ENCODE measurements around the gene ADCY10. TPM values are rescaled to one million over a fixed set of nuclear protein-coding genes. Genes with fewer than 3 reads are reported as not detected.

Gene ADCY10
- total and polyA plus RNA-seq, 2 donors (not counting 3 experiments of a cell fraction or from before 2014, with no cell fraction given): not detected

DNA sequence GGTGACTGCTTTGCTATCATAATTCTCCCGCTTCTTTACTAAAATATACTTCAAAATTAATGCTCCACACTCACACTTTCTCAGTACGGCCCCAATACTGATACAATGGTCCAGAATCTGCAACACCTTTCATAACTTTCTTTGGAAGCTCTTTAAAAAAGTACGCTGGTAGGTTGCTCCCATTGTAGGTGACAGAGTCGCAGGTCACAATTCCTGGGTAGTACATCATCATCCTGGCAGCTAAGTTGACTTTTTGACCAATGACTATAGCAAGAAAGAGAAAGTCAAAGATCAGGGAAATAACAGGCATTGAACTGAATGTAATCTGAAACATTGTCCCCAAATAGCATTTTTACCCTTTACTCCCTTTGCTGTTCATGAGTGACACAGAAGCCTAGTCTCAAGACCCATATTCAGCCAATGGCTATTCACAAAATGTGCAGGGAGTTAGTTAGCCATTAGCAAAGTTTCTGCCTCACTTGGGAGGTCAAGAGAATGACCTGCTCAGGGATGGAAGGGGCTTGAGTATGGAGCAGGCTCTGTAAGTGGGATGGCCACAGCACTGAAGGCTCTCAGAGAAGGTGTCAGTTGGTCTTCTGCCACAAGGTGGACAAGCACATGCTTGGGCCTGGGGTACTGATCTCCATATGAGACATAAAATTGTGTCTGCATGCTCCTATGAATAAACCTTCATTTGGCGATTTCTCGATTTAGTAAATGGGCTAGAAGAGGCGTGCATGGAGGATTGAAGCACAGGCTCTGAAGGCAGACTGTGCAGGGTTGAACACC, 35.4 kb downstream of the ADCY10 start:
- H3K4me2 ChIP-seq (ENCODE audit: insufficient read depth, low read length): no peak overlapping the region
- H3K79me2 ChIP-seq (ENCODE audit: control insufficient read depth, insufficient read depth, low read length): no peaks in the 10 kb centered on the region
- ChIA-PET CTCF (interaction anchor here (1.9 kb wide), 1 partner anchor 204 kb away, joined by 5 read pairs; no protein-coding TSS in a partner anchor), POLR2A (no interaction called here)
- intact Hi-C loops (cut with micrococcal nuclease) (no loop called here), dilution Hi-C loops (cut with MboI; ENCODE audit: extremely low pct_ligation_motif_present, low sequenced_read_pairs) (no loop called here)
- no peaks in the 10 kb centered on the region for H3K9me1 ChIP-seq (replicated peaks; ENCODE audit: control insufficient read depth, extremely low read depth, insufficient read depth, low read length)
- H3K27ac ChIP-seq (ENCODE audit: insufficient read depth, low read depth, low read length): no peak overlapping the region
- H3K27me3 ChIP-seq (ENCODE audit: control insufficient read depth in 2 of 2, insufficient read depth in 2 of 2, low read length in 2 of 2): no peaks in the 10 kb centered on the region
- TF ChIP-seq MYC (IDR thresholded peaks at IDR 0.05; ENCODE audit: low read depth, low read length): no peak
- no peak for TF ChIP-seq POLR2AphosphoS5 (IDR thresholded peaks at IDR 0.05; ENCODE audit: insufficient read depth, low read depth, low read length)
- TF ChIP-seq JUN (IDR thresholded peaks at IDR 0.05; ENCODE audit: borderline replicate concordance, insufficient read depth, insufficient read length, low read depth): no peak
- no peaks in the 10 kb centered on the region for H3K4me1 ChIP-seq (ENCODE audit: control insufficient read depth, extremely low read depth, insufficient read depth, low read length)
- no peak overlapping the region for H3K4me3 ChIP-seq (replicated peaks in 1 of 3; ENCODE audit: insufficient read depth in 1 of 3, low read depth in 1 of 3, low read length in 3 of 3)
- FAIRE-seq (no peak), DNase-seq (ENCODE audit: low read depth, low spot score) (no peak)
- no peak overlapping the region for H3K9ac ChIP-seq (replicated peaks; ENCODE audit: extremely low read depth, insufficient read depth, low read length)
- no peaks in the 10 kb centered on the region for H3K36me3 ChIP-seq (ENCODE audit: control insufficient read depth in 2 of 2, extremely low read depth in 1 of 2, insufficient read depth in 2 of 2, low read length in 2 of 2)
- BruUV-seq (replicated peaks): no TSS peak
- no peaks in the 10 kb centered on the region for H4K20me1 ChIP-seq (replicated peaks; ENCODE audit: control insufficient read depth, extremely low read depth, insufficient read depth, low read length)
- H2AFZ ChIP-seq (ENCODE audit: low read depth, low read length): no peak overlapping the region
- no peaks in the 10 kb centered on the region for H3K9me3 ChIP-seq (replicated peaks; ENCODE audit: control insufficient read depth, insufficient read depth, low read length)

DNA sequence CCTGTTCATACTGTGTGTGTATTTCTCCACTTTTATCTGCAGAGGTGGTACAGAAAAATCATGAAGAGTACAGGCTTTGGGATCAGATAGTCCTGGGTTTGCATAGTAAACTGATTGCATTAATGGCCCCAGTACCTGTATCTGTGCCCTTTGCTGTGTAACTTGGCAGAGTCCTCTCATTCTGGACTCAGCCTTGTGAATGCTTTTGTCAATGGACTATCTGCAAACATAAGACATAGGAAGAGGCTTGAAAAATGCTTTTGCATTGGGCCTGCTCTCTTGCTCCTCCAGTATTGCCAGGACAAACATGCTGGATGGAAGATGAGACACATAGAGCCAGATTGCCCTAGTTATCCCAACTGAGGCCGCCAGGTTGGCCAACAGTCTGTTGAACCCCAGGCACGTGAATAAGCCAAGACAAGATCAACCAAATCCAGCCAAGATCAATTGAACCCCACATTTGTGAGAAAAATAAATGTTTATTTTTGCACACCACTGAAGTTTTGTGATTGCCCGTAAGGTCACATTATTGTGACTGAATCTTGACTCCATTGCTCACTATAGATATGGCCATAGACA, 37.2 kb downstream of the ADCY10 start:
- Histone ChIP-seq H3K4me1 (ENCODE audit: control insufficient read depth, extremely low read depth, insufficient read depth, low read length) (no peaks in the 10 kb centered on the region), H3K36me3 (ENCODE audit: control insufficient read depth in 2 of 2, extremely low read depth in 1 of 2, insufficient read depth in 2 of 2, low read length in 2 of 2) (no peaks in the 10 kb centered on the region), H3K4me2 (ENCODE audit: insufficient read depth, low read length) (no peak overlapping the region), H3K79me2 (ENCODE audit: control insufficient read depth, insufficient read depth, low read length) (no peaks in the 10 kb centered on the region), H4K20me1 (replicated peaks; ENCODE audit: control insufficient read depth, extremely low read depth, insufficient read depth, low read length) (no peaks in the 10 kb centered on the region), H3K9ac (replicated peaks; ENCODE audit: extremely low read depth, insufficient read depth, low read length) (no peak overlapping the region), H3K27me3 (ENCODE audit: control insufficient read depth in 2 of 2, insufficient read depth in 2 of 2, low read length in 2 of 2) (no peaks in the 10 kb centered on the region), H3K27ac (ENCODE audit: insufficient read depth, low read depth, low read length) (no peak overlapping the region), H2AFZ (ENCODE audit: low read depth, low read length) (no peak overlapping the region), H3K9me3 (replicated peaks; ENCODE audit: control insufficient read depth, insufficient read depth, low read length) (no peaks in the 10 kb centered on the region), H3K9me1 (replicated peaks; ENCODE audit: control insufficient read depth, extremely low read depth, insufficient read depth, low read length) (no peaks in the 10 kb centered on the region), H3K4me3 (replicated peaks in 1 of 3; ENCODE audit: insufficient read depth in 1 of 3, low read depth in 1 of 3, low read length in 3 of 3) (no peak overlapping the region)
- FAIRE-seq (no peak), DNase-seq (ENCODE audit: low read depth, low spot score) (no peak)
- POLR2A ChIA-PET: no interaction called here
- dilution Hi-C loops (cut with MboI; ENCODE audit: extremely low pct_ligation_motif_present, low sequenced_read_pairs) (no loop called here), intact Hi-C loops (cut with micrococcal nuclease) (no loop called here)
- CTCF ChIA-PET: no interaction called here
- no TSS peak for BruUV-seq (replicated peaks)
- TF ChIP-seq CTCF (IDR thresholded peaks at IDR 0.05; ENCODE audit: extremely low read depth in 1 of 2, insufficient read depth in 1 of 2, low read depth in 1 of 2, low read length in 2 of 2) (no peak), POLR2A (IDR thresholded peaks at IDR 0.05; ENCODE audit: low read depth, low read length) (no peak), MYC (IDR thresholded peaks at IDR 0.05; ENCODE audit: low read depth, low read length) (no peak), JUN (IDR thresholded peaks at IDR 0.05; ENCODE audit: borderline replicate concordance, insufficient read depth, insufficient read length, low read depth) (no peak), POLR2AphosphoS5 (IDR thresholded peaks at IDR 0.05; ENCODE audit: insufficient read depth, low read depth, low read length) (no peak), MAX (IDR thresholded peaks at IDR 0.05; ENCODE audit: insufficient read depth, insufficient read length) (no peak), GATA2 (IDR thresholded peaks at IDR 0.05; ENCODE audit: insufficient read depth, insufficient read length, low read depth, low read length) (no peak), FOS (IDR thresholded peaks at IDR 0.05; ENCODE audit: borderline replicate concordance, insufficient read depth, low read length) (no peak)
